GOT3 (cell line): ENCODE measurements around the gene PRRT2.
"Not testable (repeated sequence)": the region's sequence is repeated elsewhere in the genome, so short reads cannot be mapped to it uniquely, and the experiment has no call there.

Source experiments
- DNase-seq: peaks from one replicate; lab custom pipeline; 2025; ENCODE audit warnings: mixed read lengths; lab: John Stamatoyannopoulos, UW

PRRT2 gene

DNA sequence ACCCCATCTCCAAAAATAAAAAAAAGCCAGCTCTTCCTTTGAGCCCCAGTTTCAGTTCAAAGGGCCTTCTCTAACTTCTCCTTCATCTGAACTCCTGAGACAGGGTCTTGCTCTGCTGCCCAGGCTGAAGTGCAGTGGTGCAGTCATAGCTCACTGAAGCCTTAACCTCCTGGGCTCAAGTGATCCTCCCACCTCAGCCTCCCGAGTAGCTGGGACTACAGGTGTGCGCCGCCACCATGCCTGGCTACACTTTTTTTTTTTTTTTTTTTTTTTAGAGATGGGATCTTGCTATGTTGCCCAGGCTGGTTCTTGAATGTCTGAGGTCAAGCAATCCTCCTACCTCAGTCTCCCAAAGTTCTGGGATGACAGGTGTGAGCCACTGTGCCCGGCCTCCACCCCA lies 21.2 kb downstream of the PRRT2 start:
- DNase-seq, result not testable (repeated sequence)

GRCh38 chr16:29834079-29834478 lies 22.1 kb downstream of the PRRT2 start:
- no peak for DNase-seq

- no peak for DNase-seq
These were observed 23.9 kb downstream of the PRRT2 start for GRCh38 chr16:29835926-29836325.

DNA sequence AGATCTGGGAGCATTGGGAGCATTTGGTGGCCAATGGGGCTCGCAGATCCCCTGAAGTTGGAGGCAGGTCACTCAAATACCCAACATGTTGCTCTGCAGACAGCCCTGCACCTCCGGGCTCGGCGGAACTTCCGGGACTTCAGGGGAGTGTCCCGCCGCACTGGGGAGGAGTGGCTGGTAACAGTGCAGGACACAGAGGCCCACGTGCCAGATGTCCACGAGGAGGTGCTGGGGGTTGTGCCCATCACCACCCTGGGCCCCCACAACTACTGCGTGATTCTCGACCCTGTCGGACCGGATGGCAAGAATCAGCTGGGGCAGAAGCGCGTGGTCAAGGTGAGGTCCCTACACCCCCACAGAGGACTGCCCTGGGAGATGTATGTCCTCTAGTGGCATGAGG lies 24.6 kb downstream of the PRRT2 start:
- DNase-seq, result no peak

DNA sequence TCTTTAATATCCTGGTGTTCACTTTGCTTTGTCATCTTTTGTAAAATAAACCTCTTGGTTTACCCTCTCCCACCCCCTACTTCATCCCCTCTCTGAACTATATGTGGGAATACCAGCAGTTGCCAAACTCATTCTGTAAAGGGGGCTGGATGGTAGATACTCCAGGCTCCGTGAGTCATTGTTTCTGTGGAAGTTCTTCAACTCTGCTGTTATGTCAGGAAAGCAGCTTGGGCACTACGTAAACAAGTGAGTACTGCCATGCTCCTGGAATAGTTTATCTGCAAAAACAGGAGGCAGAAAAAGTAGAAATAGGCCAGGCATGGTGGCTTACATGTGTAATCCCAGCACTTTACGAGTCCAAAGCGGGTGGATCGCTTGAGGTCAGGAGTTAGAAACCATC lies 25.8 kb downstream of the PRRT2 start:
- DNase-seq, result no peak

- no peak for DNase-seq
These were observed 27.8 kb downstream of the PRRT2 start for GRCh38 chr16:29839822-29840221.

DNA sequence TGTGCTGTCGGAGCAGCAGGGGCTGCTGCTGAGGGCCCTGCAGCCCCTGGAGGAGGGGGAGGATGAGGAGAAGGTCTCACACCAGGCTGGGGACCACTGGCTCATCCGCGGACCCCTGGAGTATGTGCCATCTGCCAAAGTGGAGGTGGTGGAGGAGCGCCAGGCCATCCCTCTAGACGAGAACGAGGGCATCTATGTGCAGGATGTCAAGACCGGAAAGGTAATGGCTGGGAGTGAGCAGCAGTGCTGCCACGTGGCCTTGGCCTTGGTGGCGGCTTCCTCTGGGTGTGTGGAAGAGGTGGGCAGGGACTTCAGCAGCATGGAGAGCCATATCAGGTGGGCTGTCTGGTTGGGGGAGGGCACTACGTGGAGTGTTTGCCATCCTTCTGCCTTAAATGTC lies 28.2 kb downstream of the PRRT2 start:
- DNase-seq, result no peak

GRCh38 chr16:29841631-29842030 lies 29.6 kb downstream of the PRRT2 start:
- DNase-seq, result no peak

- DNase-seq, result no peak
These were observed 30.8 kb downstream of the PRRT2 start for GRCh38 chr16:29842732-29843346.

DNA sequence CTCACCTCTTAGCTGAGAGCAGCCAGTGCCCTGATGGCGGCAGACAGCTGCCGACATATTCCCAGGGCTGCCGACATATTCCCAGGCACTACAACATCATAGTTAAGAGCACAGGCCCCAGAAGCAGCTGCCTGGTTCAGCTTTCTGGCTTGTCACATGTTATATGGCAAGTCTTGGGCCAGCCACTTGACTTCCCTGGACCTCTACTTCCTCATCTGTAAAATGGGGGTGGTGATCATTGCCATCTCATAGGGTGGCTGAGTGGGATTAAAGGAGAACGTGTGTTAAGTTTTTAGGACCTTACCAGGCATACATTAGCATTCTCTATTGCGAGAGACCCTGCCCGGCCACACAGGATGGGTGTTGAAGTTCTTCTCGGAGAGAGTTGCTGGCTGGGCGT lies 31.9 kb downstream of the PRRT2 start:
- DNase-seq, result no peak

DNA sequence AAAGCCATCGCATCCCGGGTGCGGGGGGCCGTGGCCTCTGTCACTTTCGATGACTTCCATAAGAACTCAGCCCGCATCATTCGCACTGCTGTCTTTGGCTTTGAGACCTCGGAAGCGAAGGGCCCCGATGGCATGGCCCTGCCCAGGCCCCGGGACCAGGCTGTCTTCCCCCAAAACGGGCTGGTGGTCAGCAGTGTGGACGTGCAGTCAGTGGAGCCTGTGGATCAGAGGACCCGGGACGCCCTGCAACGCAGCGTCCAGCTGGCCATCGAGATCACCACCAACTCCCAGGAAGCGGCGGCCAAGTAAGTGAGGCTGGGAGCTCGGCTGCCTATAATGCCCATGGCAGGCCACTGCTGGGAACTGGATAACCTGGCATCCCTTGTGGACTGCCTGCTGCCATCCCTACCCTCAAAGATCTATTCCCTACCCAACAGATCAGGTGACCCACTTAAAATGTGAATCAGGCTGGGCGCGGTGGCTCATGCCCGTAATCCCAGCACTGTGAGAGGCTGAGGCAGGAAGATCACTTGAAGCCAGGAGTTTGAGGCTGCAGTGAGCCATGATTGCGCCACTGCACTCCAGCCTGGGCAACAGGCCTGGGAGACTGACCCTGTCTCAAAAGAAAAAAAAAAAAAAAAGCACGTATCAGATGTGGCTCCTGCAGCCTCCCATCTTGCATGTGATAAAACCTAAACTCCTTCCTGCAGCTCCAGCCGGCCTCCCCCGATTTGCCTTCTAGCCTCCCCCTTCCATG lies 32.8 kb downstream of the PRRT2 start:
- no peak for DNase-seq

GRCh38 chr16:29845656-29846055 lies 33.7 kb downstream of the PRRT2 start:
- DNase-seq, result no peak

DNA sequence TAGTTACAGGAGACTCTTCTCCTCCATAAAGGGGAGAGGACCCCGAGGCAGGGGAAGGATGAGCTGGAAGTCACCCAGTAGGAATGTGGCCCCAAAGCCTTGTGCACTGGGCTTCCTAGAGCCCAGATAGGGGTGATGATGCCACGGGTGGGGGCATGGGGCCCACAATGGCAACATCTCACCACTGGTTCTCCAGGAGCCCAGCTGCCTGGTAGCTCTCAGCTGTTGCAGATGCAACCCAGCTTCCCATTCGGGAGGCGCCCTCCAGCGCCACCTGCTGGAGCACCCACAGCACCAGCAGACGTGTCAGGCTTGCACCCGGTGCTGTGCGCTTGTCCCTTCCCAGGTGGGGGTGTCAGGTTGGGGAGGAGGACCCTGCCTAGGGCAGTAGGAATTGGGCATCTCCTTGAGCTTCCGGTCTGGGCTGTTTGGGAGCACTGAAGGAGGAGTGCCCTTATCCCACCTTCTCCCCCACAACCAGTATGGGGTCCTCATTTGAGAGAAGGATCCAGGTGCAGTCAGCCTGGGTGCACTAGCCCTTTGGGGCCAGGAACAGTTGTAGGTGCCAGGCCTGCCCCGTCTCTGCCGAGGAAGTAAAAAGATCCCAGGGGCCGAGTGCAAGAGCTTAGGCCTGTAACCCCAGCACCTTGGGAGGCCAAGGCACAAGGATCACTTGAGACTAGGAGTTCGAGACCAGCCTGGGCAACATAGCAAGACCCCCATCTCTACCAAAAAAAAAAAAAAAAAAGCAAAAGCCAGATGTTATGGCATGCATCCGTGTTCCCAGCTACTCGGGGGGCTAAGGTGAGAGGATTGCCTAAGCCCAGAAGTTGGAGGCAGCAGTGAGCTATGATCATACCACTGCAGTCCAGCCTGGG lies 36.7 kb downstream of the PRRT2 start:
- DNase-seq, result no peak

DNA sequence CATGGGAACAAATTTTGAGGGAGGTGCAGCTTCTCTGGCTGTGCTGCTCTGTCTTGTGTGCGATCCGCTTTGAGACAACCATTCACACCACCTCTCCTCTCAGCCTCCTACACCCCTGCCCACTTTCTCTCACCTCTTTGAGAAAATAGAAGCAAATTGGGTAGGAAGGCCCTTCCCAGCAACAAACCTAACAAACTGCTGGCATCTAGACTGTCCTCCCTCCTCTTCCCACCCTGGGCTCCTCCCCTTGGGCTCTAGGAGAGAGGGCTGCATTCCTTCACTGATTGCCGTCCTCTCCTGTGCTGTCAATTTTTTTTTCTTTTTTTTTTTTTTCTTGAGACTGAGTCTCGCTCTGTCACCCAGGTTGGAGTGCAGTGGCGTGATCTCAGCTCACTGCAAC lies 37.5 kb downstream of the PRRT2 start:
- DNase-seq, result no peak

DNA sequence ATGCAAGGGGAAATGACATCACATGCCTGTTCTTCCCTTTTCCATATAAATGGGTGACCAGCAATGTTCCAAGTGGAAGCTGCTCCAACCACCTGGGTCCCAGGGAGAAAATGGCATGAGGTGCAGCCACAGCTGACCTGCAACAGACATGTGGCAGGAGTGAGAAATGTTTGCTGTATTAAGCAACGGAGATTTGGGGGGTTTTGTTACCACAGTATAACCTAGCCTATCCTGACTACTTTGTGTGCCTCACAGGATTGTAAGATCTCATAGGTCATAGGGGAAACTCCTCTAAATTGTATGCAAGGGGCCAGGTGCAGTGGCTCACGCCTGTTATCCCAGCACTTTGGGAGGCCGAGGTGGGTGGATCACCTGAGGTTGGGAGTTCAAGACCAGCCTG lies 39.0 kb downstream of the PRRT2 start:
- no peak for DNase-seq

DNA sequence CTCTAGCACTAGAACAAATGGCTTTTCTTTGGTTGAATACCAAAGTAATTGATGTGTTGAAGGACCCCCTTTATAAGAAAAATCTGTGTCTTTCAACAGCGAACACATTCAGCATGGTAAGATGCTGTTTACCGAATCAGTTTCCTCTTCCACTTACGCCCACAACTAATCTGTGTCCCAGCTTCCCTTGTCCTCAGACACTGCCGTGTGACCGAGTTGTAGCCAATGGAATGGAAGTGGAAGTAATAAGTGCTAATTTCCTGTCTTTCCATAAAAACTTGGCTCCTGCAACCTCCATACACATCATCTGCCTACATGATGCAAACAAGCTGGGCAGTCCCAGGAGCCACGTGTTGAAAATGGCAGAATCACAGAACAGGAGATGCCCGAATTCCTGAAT lies 40.7 kb downstream of the PRRT2 start:
- no peak for DNase-seq

DNA sequence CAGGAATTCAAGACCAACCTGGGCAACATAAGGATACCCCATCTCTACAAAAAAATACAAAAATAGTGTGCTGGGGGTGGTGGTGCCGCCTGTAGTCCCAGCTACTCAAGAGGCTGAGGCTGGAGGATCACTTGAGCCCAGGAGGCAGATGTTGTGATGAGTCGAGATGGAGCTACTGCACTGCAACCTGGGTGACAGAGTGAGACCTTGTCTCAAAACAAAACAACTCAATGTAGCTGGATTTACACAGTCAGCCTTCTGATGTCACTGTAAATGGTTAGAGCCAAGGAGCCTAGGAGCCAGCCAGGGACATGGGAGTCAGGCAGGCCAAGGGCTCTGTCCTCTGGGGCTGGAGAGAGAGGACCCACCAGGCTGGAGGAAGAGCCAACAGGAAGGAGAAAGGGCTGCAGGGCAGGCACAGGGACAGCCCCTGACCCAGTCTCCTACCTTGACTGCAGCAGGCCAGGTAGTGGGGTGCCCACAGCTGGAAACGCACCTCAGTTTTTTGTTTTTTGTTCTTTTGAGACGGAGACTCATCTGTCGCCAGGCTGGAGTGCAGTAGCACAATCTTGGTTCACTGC lies 42.6 kb downstream of the PRRT2 start:
- no peak for DNase-seq

DNA sequence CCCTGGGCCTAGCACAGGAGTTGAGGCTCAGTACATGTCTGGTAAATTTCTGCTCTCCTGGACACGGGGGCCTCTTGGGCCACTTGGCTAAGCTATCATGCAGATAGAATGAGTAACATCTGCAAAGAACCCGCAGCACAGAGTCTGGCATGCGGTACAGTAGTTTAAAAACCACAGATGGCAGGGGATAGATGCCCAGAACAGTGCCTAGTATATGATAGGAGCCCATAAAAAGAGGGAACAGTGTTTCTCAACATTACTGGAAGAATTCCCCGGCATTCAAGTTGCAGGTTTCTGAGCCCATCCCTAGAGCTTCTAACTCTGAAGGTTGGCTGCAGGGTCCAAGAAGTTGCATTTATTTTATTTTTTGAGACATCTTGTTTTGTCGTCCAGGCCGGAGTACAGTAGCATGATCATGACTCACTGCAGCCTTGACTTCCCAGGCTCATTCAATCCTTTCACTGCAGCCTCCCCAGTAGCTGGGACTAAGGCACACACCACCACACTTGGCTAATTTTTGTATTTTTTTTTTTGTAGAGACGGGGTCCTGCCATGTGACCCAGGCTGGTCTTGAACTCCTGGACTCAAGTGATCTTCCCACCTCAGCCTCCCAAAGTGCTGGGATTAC lies 45.3 kb downstream of the PRRT2 start:
- DNase-seq, result peak; percentile 27

DNA sequence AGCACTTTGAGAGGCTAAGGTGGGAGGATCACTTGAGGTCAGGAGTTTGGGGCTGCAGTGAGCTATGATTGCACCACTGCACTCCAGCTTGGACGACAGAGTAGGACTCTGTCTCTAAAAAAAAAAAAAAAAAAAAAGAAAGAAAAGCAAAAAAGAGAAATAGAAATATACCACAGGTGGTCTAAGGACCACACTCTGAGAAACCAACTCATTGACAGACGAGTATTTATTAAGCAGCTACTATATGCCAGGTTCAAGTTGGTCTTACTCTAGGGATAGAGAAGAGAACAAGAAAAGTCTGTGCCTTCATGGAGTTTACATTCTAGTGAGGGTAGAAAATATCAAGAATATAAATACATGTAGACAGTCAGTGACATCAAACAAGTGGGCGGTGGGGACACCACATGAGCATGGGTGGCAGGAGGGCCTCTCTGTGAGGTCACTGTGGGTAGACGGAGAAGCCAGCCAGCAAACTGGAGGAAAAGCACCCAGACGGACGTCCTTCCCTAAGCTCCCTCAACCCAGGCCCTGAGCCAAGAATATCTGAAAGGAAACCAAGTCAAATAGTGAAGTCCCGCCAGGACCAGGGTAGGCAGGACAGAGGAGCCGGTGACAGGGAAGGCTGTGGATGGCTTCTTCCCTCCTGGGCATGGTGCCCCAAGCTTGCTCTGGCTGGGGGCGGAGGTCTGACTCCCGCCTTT lies 46.3 kb downstream of the PRRT2 start:
- DNase-seq, result no peak

DNA sequence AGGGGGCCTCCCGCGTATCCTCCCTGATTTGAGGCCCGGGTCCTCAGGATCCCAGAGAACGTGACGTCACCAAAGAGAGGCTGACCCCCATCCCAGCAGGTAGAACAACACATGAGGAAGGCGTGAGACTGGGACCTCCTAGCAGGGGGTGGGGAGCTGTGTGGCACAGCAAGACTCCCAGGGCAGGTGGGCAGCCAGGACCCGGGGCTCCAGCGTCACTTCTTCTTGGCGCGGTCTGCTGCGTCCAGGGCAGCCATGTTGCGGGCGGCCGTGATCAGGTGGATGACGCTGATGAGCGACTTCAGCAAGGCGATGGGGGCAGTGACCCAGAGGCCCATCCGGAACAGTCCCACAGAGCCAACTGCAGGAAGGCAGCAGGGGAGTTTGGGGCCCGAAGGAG lies 47.0 kb downstream of the PRRT2 start:
- no peak for DNase-seq

DNA sequence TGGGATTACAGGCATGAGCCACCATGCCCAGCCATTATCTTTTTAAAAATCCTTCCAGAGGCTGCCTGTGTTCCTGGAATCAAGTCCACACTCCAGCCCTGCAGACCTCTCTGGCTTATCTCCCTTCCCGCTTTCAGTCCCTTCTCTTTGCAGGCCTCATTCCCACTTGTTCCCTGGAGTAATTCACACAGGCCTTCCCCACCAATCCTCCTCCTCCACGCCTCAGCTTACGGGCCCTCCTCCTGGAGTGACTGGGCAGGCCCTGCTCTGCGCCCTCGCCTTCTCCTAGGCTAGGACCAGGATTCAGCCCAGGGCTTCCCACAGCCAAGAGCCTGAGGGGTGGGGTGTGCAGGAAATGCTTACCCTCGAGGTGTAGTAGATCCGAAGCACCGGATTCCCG lies 48.2 kb downstream of the PRRT2 start:
- no peak for DNase-seq
